Kidney (tissue), 14 donors: ENCODE results near the gene BSPRY. TPM values are rescaled to one million over a fixed set of nuclear protein-coding genes. Genes with fewer than 3 reads are reported as not detected.
A peak's percentile ranks its signal among the peaks of the same experiment; 100 is the strongest.

Experiments
- DNase-seq, 5 donors: peaks; one replicate each; pipeline ENCODE4 v3.0.0-alpha.2; 2013 to 2020
- FAIRE-seq: peaks from 2 replicates; lab custom pipeline; 2012; peaks lifted over from hg19 to GRCh38; lab: Jason Lieb, UNC
- H3K27ac ChIP-seq, 2 donors: one replicate each; pipeline ENCODE4 v1.7.0; 2013; ENCODE audit warnings: low read depth in 2 of 2, low read length in 2 of 2, inconsistent platforms in 1 of 2
- H3K27me3 ChIP-seq: one replicate; pipeline ENCODE4 v1.7.1; 2013; ENCODE audit warnings: low read length, inconsistent platforms; ENCODE audit not compliant: control insufficient read depth, insufficient read depth
- H3K36me3 ChIP-seq, 3 donors: one replicate each; pipeline versions ENCODE4 v1.7.0 to v1.7.1; 2013; ENCODE audit warnings: low read length in 3 of 3, control low read depth in 1 of 3, inconsistent platforms in 1 of 3; ENCODE audit not compliant: insufficient read depth in 3 of 3, control insufficient read depth in 2 of 3
- H3K4me1 ChIP-seq, 3 donors: one replicate each; pipeline versions ENCODE4 v1.7.0 to v1.7.1; 2013; ENCODE audit warnings: low read length in 3 of 3, inconsistent platforms in 1 of 3, low read depth in 1 of 3; ENCODE audit not compliant: control insufficient read depth in 2 of 3, insufficient read depth in 2 of 3
- H3K4me3 ChIP-seq, 3 donors: one replicate each; pipeline versions ENCODE4 v1.7.0 to v1.8.1; 2013; ENCODE audit warnings: low read length in 3 of 3, control low read depth in 1 of 3, inconsistent platforms in 1 of 3
- H3K9ac ChIP-seq, 3 donors: one replicate each; pipeline versions ENCODE4 v1.7.0 to v1.7.1; 2013; ENCODE audit warnings: low read length in 3 of 3, control low read depth in 1 of 3, inconsistent platforms in 1 of 3
- H3K9me3 ChIP-seq, 3 donors: one replicate each; pipeline versions ENCODE4 v1.7.0 to v1.7.1; 2013; ENCODE audit warnings: low read length in 3 of 3, control low read depth in 1 of 3, inconsistent platforms in 1 of 3; ENCODE audit not compliant: control insufficient read depth in 2 of 3, insufficient read depth in 1 of 3
- intact Hi-C: fragments of 100-400 bp; cut with DNase I; formaldehyde crosslinking; loops from one replicate; pipeline ENCODE4 v1.11.1; 2022
- polyA plus RNA-seq: library from polyadenylated mRNA; stranded (reverse); fragments of 350-450 nt; fragmentation: Illumina TruSeq; extraction: RNeasy Lipid Tissue Mini Kit (QIAGEN cat#74804); gene quantifications from one replicate; pipeline ENCODE4 v1.2.3, GENCODE V29; 2014; ENCODE audit warnings: low read depth, low replicate concordance; ENCODE audit not compliant: insufficient read depth
- total RNA-seq: library from RNA; stranded (reverse); fragmentation: NEBNext Ultra II Directional; extraction: Animal tissue kit (Norgen Biotek cat#: 25700); gene quantifications from one replicate; pipeline ENCODE4 v1.2.1, GENCODE V29; 2021
- TF ChIP-seq, protein P1 (sequence below): IDR thresholded peaks from 3 replicates; pipeline ENCODE4 v1.5.1; 2012; ENCODE audit warnings: mild to moderate bottlenecking, moderate library complexity, borderline replicate concordance; ENCODE audit not compliant: insufficient read depth; ENCODE audit errors: extremely low read depth
- donor health status: control.
- donor health status: control.
- donor health status: control.
- donor health status: control.
- donor health status: control.
- donor health status: DM: yes; HTN: yes; CAD: no.
- donor health status: Normal renal cell carcinoma (clear cell type).

BSPRY gene
- total and polyA plus RNA-seq, 2 donors from 2014 or later, result 14.5 to 18.0 TPM

DNA sequence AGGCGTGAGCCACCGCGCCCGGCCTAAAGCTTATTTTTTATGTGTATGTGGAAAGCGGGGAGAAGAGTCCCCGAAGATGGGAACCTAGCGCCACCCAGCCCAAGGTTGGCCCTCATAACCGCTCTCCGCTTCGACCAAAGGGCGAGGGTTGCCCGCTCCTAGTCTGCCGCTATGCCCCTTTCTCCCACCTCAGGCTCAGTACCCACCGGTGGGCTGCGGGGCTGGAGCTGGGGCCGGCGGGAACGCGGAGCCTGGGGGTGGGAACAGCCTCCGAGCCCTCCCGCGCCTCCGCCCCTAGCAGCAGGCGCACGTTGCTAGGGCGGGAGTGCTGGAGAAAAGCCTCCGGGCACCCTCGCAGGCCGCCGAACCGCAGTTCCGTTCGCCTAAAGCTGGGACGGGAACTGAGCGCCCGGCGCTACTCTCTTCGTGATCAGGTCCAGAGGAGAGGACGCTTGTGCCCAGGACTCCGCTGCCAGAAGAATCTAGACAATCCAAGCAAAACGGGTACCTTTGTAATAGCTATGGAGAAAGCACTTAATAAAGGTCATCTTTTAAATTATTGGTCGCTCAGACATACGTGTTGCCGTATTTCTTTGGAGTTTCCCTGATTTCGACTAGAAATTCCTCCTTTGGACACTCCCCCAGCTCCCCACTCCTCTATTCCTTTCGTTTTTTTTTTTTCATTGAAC is 9.2 kb upstream of the BSPRY start, which contains the start of gene WDR31:
TSS of gene WDR31 (minus strand) at position 265 of the 689 bp plus-strand sequence. CDS start 8,253 bp downstream, outside the sequence.
- no peak for FAIRE-seq
- intact Hi-C loops, result no loop called here
- TF ChIP-seq, protein P1, sequence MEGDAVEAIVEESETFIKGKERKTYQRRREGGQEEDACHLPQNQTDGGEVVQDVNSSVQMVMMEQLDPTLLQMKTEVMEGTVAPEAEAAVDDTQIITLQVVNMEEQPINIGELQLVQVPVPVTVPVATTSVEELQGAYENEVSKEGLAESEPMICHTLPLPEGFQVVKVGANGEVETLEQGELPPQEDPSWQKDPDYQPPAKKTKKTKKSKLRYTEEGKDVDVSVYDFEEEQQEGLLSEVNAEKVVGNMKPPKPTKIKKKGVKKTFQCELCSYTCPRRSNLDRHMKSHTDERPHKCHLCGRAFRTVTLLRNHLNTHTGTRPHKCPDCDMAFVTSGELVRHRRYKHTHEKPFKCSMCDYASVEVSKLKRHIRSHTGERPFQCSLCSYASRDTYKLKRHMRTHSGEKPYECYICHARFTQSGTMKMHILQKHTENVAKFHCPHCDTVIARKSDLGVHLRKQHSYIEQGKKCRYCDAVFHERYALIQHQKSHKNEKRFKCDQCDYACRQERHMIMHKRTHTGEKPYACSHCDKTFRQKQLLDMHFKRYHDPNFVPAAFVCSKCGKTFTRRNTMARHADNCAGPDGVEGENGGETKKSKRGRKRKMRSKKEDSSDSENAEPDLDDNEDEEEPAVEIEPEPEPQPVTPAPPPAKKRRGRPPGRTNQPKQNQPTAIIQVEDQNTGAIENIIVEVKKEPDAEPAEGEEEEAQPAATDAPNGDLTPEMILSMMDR, result no peak

DNA sequence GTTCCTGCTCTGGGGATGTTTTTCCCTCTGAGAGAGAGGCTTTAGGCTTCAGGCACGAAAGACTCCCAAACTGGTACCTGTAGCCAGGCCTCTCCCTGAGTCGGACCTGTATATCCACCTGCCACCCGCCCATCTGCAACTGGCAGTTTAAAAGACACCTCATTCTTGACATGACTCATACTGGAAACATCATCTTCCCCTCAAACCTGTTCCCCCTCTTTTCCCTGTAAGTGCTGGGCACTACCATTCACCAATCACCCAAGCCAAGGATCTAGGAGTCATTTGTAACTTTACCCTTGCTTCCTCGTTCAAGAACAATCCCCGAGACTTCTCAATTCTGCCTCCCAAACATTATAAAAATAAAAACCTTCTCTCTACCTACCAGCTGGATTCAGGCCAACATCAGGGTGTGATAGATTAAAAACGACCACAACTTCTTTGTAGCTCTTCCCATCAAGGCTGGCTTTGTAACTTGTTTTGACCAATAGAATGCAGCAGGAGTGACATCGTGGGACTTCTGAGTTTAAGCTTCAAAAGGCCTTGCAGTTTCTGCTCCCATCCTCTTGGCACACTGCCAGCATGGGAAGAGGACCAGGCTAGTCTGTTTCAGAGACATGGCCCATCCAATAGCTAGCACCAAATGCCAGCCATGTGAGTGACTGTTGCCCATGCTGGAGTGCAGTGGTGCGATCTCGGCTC is 7.5 kb upstream of the BSPRY start:
- H3K9me3 ChIP-seq, result no peaks in the 10 kb centered on the region
- TF ChIP-seq, protein P1, result no peak
- H3K27me3 ChIP-seq, result no peaks in the 10 kb centered on the region
- DNase-seq (no peak), FAIRE-seq (no peak)
- no peak overlapping the region for H3K9ac ChIP-seq
- no peak overlapping the region for H3K27ac ChIP-seq
- H3K36me3 ChIP-seq, result no peaks in the 10 kb centered on the region
- intact Hi-C loops, result no loop called here
- no peak overlapping the region for H3K4me3 ChIP-seq
- peaks cover 0 to 4% (median 0%) of the 10 kb centered on the region in 3 donors for H3K4me1 ChIP-seq

More for the DNA sequence above, 9.2 kb upstream of the BSPRY start, which contains the start of gene WDR31:
- peak within 1 kb of the TSS; percentile 6 to 59 (median 49) for H3K9ac ChIP-seq
- peak; percentile 94 to 97 (median 94) for DNase-seq
- H3K4me3 ChIP-seq, result peak within 1 kb of the TSS; percentile 63 to 73 (median 68)
- H3K27ac ChIP-seq, result peak within 1 kb of the TSS; percentile 50 to 53
- no peaks in the 10 kb centered on the region for H3K27me3 ChIP-seq
- H3K36me3 ChIP-seq, result no peaks in the 10 kb centered on the region
- H3K9me3 ChIP-seq, result no peaks in the 10 kb centered on the region
- H3K4me1 ChIP-seq, result peaks cover 0 to 4% (median 0%) of the 10 kb centered on the region in 3 donors

DNA sequence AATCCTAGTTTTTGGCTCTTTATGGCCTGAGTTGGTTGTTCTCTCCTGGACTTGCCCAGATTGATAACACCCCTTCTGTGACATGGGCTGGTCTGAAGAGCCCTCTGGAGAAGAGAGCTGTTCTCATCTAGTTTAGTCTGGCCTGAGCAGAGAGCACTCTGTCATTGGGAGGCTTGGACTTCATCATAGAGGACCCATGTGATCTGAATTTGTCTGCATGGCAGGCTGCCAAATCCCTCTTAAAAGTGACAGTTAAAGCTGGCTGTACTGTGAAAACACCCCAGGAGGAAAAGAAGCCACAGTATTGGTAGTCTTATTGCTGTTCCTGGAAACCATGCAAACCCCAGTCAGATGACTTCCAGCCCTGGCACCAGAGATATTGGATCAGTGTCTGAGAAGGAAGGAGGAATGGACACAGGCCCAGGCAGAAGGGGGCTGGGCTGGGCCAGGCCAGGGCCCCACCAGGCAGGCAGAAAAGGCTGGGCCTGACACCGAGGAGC is 5.6 kb upstream of the BSPRY start:
- Histone ChIP-seq H3K27me3 (no peaks in the 10 kb centered on the region), H3K27ac (peak overlapping the region in 1 of 2 donors; percentile 40), H3K9ac (no peak overlapping the region), H3K9me3 (no peaks in the 10 kb centered on the region), H3K4me1 (peaks cover 0 to 4% (median 0%) of the 10 kb centered on the region in 3 donors), H3K4me3 (no peak overlapping the region), H3K36me3 (no peaks in the 10 kb centered on the region)
- FAIRE-seq (no peak), DNase-seq (peak; percentile 62 to 93 (median 66))
- intact Hi-C loops, result no loop called here
- TF ChIP-seq, protein P1, result no peak
